HG03135 (cell line): ENCODE data around the gene SLC44A4.

Source experiments
- ATAC-seq: cut with Tn5 transposase; IDR thresholded peaks from one replicate; pipeline ENCODE4 v1.9.1; 2021; ENCODE audit warnings: mild to moderate bottlenecking, moderate library complexity; ENCODE audit not compliant: unreplicated experiment

Gene SLC44A4

GRCh38 chr6:31901415-31901952 is 22.7 kb upstream of the SLC44A4 start:
- ATAC-seq: no peak

GRCh38 chr6:31900917-31901414 is 22.2 kb upstream of the SLC44A4 start:
- no peak for ATAC-seq

GRCh38 chr6:31899882-31900722 is 21.3 kb upstream of the SLC44A4 start:
- no peak for ATAC-seq

GRCh38 chr6:31899215-31899614 is 20.4 kb upstream of the SLC44A4 start:
- ATAC-seq: no peak

- ATAC-seq: peak; percentile 22
These were observed 19.7 kb upstream of the SLC44A4 start for GRCh38 chr6:31898383-31899011.

GRCh38 chr6:31897612-31898382 is 19.0 kb upstream of the SLC44A4 start, which contains the start of gene EHMT2:
TSS of gene EHMT2 (minus strand) at chr6:31897698. CDS start at chr6:31897677, 21 bp downstream.
- ATAC-seq: peak; percentile 44

- no peak for ATAC-seq
These were observed 18.2 kb upstream of the SLC44A4 start for GRCh38 chr6:31896856-31897611.

- ATAC-seq: no peak
These were observed 17.7 kb upstream of the SLC44A4 start for GRCh38 chr6:31896493-31896855.

- ATAC-seq: no peak
These were observed 14.0 kb upstream of the SLC44A4 start for GRCh38 chr6:31892821-31893220.

GRCh38 chr6:31889331-31889972 is 10.7 kb upstream of the SLC44A4 start:
- no peak for ATAC-seq

- ATAC-seq: no peak
These were observed 9.8 kb upstream of the SLC44A4 start for GRCh38 chr6:31888276-31889258.

- ATAC-seq: no peak
These were observed 8.6 kb upstream of the SLC44A4 start for GRCh38 chr6:31887173-31888007.

GRCh38 chr6:31886541-31886991 is 7.8 kb upstream of the SLC44A4 start:
- ATAC-seq: no peak

- ATAC-seq: no peak
These were observed 5.8 kb upstream of the SLC44A4 start for GRCh38 chr6:31884528-31885035.

GRCh38 chr6:31883676-31884075 is 4.9 kb upstream of the SLC44A4 start:
- no peak for ATAC-seq

GRCh38 chr6:31882344-31882743 is 3.5 kb upstream of the SLC44A4 start:
- ATAC-seq: no peak

GRCh38 chr6:31881136-31881859 is 2.5 kb upstream of the SLC44A4 start:
- ATAC-seq: no peak
